HepG2 (cell line): Measurements from ENCODE around the gene COX15. TPM values are rescaled to one million over a fixed set of nuclear protein-coding genes. Genes with fewer than 3 reads are reported as not detected.

Experiments used
- ARID5B ChIP-seq: IDR thresholded peaks from 2 replicates; pipeline ENCODE4 v1.4.0; 2020; ENCODE audit warnings: mild to moderate bottlenecking, missing genetic modification reagents
- FIP1L1 ChIP-seq: fragments of 200-400 bp; formaldehyde crosslinking; IDR thresholded peaks from 2 replicates; pipeline ENCODE4 v1.6.1; 2018; ENCODE audit warnings: low read depth, mild to moderate bottlenecking, low read length, moderate library complexity, borderline replicate concordance; ENCODE audit not compliant: insufficient read depth
- HBP1 ChIP-seq: IDR thresholded peaks from 2 replicates; pipeline ENCODE4 v1.6.1; 2016; ENCODE audit warnings: low read depth, control low read depth
- KDM2A ChIP-seq: sonication (generic); formaldehyde crosslinking; IDR thresholded peaks from 2 replicates; pipeline ENCODE4 v1.4.0; 2020; ENCODE audit warnings: low read depth, missing genetic modification reagents, borderline replicate concordance
- KDM6A ChIP-seq: IDR thresholded peaks from 2 replicates; pipeline ENCODE4 v1.6.1; 2016; ENCODE audit warnings: low read depth
- MLLT10 ChIP-seq: sonication (generic); formaldehyde crosslinking; IDR thresholded peaks from 2 replicates; pipeline ENCODE4 v1.4.0; 2020; ENCODE audit warnings: missing genetic modification reagents
- NCOA1 ChIP-seq: sonication (generic); formaldehyde crosslinking; IDR thresholded peaks from 2 replicates; pipeline ENCODE4 v1.9.0; 2021; ENCODE audit warnings: missing genetic modification reagents
- NR2F6 ChIP-seq, 2 experiments: IDR thresholded peaks; 2 replicates each; pipeline ENCODE4 v1.6.1; 2016; ENCODE audit warnings: antibody characterized with exemption in 1 of 2, mild to moderate bottlenecking in 1 of 2
- PHF21A ChIP-seq: sonication (generic); formaldehyde crosslinking; IDR thresholded peaks from 2 replicates; pipeline ENCODE4 v1.5.0; 2020; ENCODE audit warnings: mild to moderate bottlenecking, missing genetic modification reagents
- RFX3 ChIP-seq: IDR thresholded peaks from 2 replicates; pipeline ENCODE4 v1.6.1; 2016; ENCODE audit warnings: missing biosample characterization, missing genetic modification reagents
- TAF15 ChIP-seq: fragments of 200-400 bp; formaldehyde crosslinking; IDR thresholded peaks from one replicate; pipeline ENCODE4 v1.6.1; 2018; ENCODE audit warnings: mild to moderate bottlenecking, low read depth, low read length; ENCODE audit not compliant: poor library complexity, severe bottlenecking
- TEAD3 ChIP-seq: optimal IDR thresholded peaks from 2 replicates; pipeline ENCODE3; 2016; ENCODE audit warnings: borderline replicate concordance
- ZBTB40 ChIP-seq, 2 experiments: fragments of 450-650 bp in 1 of 2; sonication (generic) in 1 of 2; formaldehyde crosslinking in 1 of 2; IDR thresholded peaks; 2 replicates each; pipeline versions ENCODE4 v1.6.1 to v1.8.0; 2016 to 2022; ENCODE audit warnings: antibody characterized with exemption in 1 of 2, mild to moderate bottlenecking in 1 of 2, missing genetic modification reagents in 1 of 2
- ZNF296 ChIP-seq: sonication (generic); formaldehyde crosslinking; conservative IDR thresholded peaks from 2 replicates; pipeline ENCODE4 v1.5.0; 2020; ENCODE audit warnings: mild to moderate bottlenecking, missing genetic modification reagents
- ZNF784 ChIP-seq: sonication (generic); formaldehyde crosslinking; IDR thresholded peaks from 2 replicates; pipeline ENCODE4 v1.5.1; 2020; ENCODE audit warnings: missing genetic modification reagents, mild to moderate bottlenecking, borderline replicate concordance
- polyA plus RNA-seq, 8 experiments: library from polyadenylated mRNA; depleted of rRNA in 3 of 8; stranded (reverse) in 7 of 8; unstranded in 1 of 8; fragments of >200 nt; fragmentation: Illumina TruSeq in 4 of 8; extraction: Trizol in 4 of 8; gene quantifications; 2 replicates each; pipeline versions ENCODE4 v1.2.1 to v1.2.3, GENCODE V29; 2011 to 2016; ENCODE audit warnings: low read depth in 4 of 8, missing spikeins in 1 of 8, mixed read lengths in 1 of 8; ENCODE audit not compliant: insufficient read depth in 1 of 8
- total RNA-seq, 5 experiments: library from RNA; depleted of rRNA; stranded (reverse); fragments of >200 nt; fragmentation: Illumina TruSeq; extraction: Trizol; gene quantifications; 2 replicates each; pipeline ENCODE4 v1.2.3, GENCODE V29; 2016; ENCODE audit warnings: low read depth in 1 of 5

The COX15 gene
- total and polyA plus RNA-seq, 2 of the 13 experiments (the other 11 are each of a cell fraction or from before 2014, with no cell fraction given): 19.2 to 44.7 TPM

- no peak for TF ChIP-seq ZNF784
- TF ChIP-seq FIP1L1: no peak
- TF ChIP-seq ZBTB40 (IDR thresholded peaks at IDR 0.05): no peak
- TF ChIP-seq ZBTB40 (CRISPR knock-in tag; IDR thresholded peaks at IDR 0.05): no peak
- TF ChIP-seq ZNF296: no peak
- TF ChIP-seq NCOA1 (CRISPR knock-in tag): no peak
- peak; percentile 90 for TF ChIP-seq ARID5B (CRISPR knock-in tag)
- TF ChIP-seq PHF21A: no peak
- TF ChIP-seq HBP1 (CRISPR knock-in tag): no peak
- TF ChIP-seq RFX3 (CRISPR knock-in tag): no peak
- TF ChIP-seq TAF15: no peak
- no peak for TF ChIP-seq NR2F6 (IDR thresholded peaks at IDR 0.05)
- peak; percentile 33; the same call in 1 of the 2 replicates for TF ChIP-seq NR2F6 (CRISPR knock-in tag; IDR thresholded peaks at IDR 0.05)
- TF ChIP-seq KDM2A (CRISPR knock-in tag): no peak
- peak; percentile 87; the same call in 1 of the 2 replicates for TF ChIP-seq KDM6A (CRISPR knock-in tag)
- no peak for TF ChIP-seq MLLT10 (CRISPR knock-in tag)
- peak; percentile 64 for TF ChIP-seq TEAD3 (CRISPR knock-in tag)
Observed at GRCh38 chr10:99754670-99755069, 22.7 kb upstream of the COX15 start (continued).
